HCT116 (cell line): ENCODE data around the gene SAXO2.
"Not testable (repeated sequence)": the region's sequence is repeated elsewhere in the genome, so short reads cannot be mapped to it uniquely, and the experiment has no call there.

Experiments
- MAX ChIP-seq: IDR thresholded peaks from 2 replicates; pipeline ENCODE4 v1.6.1; 2012
- POLR2A ChIP-seq: IDR thresholded peaks from 2 replicates; pipeline ENCODE4 v1.7.0; 2011; ENCODE audit warnings: borderline replicate concordance; ENCODE audit not compliant: insufficient read depth, insufficient read length; ENCODE audit errors: extremely low read depth
- SRF ChIP-seq: IDR thresholded peaks from 2 replicates; pipeline ENCODE4 v1.6.1; 2012; ENCODE audit warnings: low read depth
- YY1 ChIP-seq: IDR thresholded peaks from 2 replicates; pipeline ENCODE4 v1.6.1; 2011; ENCODE audit warnings: low read length, low read depth, moderate library complexity, mild to moderate bottlenecking; ENCODE audit not compliant: insufficient replicate concordance; ENCODE audit errors: extremely low read depth
- TF ChIP-seq, protein P1 (sequence below): IDR thresholded peaks from 2 replicates; pipeline ENCODE4 v1.6.1; 2012
- TF ChIP-seq, protein P2 (sequence below), 3 experiments: fragments of 200-600 bp in 1 of 3; sonication (generic) in 1 of 3; IDR thresholded peaks in 2 of 3; conservative IDR thresholded peaks in 1 of 3; 2 replicates each; pipeline ENCODE4 v1.5.1; 2012 to 2017; ENCODE audit warnings: low read depth in 2 of 3, low read length in 2 of 3, antibody characterized with exemption in 1 of 3, borderline replicate concordance in 1 of 3, control low read depth in 1 of 3, mild to moderate bottlenecking in 1 of 3, mixed read lengths in 1 of 3, mixed run types in 1 of 3, moderate library complexity in 1 of 3; ENCODE audit not compliant: insufficient read depth in 1 of 3

GRCh38 chr15:82282386-82282785 is 19.8 kb downstream of the SAXO2 start:
- TF ChIP-seq, protein P1, sequence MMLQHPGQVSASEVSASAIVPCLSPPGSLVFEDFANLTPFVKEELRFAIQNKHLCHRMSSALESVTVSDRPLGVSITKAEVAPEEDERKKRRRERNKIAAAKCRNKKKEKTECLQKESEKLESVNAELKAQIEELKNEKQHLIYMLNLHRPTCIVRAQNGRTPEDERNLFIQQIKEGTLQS: not testable (repeated sequence)
- TF ChIP-seq, protein P2, sequence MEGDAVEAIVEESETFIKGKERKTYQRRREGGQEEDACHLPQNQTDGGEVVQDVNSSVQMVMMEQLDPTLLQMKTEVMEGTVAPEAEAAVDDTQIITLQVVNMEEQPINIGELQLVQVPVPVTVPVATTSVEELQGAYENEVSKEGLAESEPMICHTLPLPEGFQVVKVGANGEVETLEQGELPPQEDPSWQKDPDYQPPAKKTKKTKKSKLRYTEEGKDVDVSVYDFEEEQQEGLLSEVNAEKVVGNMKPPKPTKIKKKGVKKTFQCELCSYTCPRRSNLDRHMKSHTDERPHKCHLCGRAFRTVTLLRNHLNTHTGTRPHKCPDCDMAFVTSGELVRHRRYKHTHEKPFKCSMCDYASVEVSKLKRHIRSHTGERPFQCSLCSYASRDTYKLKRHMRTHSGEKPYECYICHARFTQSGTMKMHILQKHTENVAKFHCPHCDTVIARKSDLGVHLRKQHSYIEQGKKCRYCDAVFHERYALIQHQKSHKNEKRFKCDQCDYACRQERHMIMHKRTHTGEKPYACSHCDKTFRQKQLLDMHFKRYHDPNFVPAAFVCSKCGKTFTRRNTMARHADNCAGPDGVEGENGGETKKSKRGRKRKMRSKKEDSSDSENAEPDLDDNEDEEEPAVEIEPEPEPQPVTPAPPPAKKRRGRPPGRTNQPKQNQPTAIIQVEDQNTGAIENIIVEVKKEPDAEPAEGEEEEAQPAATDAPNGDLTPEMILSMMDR (IDR thresholded peaks at IDR 0.05 in 2 of 3, conservative IDR thresholded peaks at IDR 0.05 in 1 of 3; ENCODE audit: borderline replicate concordance in 1 of 3, insufficient read depth in 1 of 3, low read depth in 2 of 3, low read length in 2 of 3): not testable (repeated sequence)
- TF ChIP-seq MAX, POLR2A, SRF, YY1: not testable (repeated sequence)
